GM23338 (cell line): ENCODE data around the gene ANO4.

Experiments used
- CREB1 ChIP-seq: fragments of 250-450 bp; sonication (Bioruptor Pico); IDR thresholded peaks from 2 replicates; pipeline ENCODE4 v1.5.0; 2020; ENCODE audit warnings: low read depth, mild to moderate bottlenecking, moderate library complexity
- EZH2 ChIP-seq: fragments of 200-600 bp; sonication (generic); IDR thresholded peaks from one replicate; pipeline ENCODE4 v1.8.0; 2017; ENCODE audit warnings: antibody characterized with exemption, mild to moderate bottlenecking, low read depth; ENCODE audit not compliant: unreplicated experiment
- EZH2phosphoT487 ChIP-seq: fragments of 200-600 bp; sonication (generic); IDR thresholded peaks from one replicate; pipeline ENCODE4 v1.8.1; 2018; ENCODE audit warnings: antibody characterized with exemption; ENCODE audit not compliant: unreplicated experiment
- JUNB ChIP-seq: IDR thresholded peaks from one replicate; pipeline ENCODE4 v1.6.1; 2016; ENCODE audit warnings: antibody characterized with exemption; ENCODE audit not compliant: unreplicated experiment
- NANOG ChIP-seq: IDR thresholded peaks from 2 replicates; pipeline ENCODE4 v1.6.1; 2016; ENCODE audit warnings: antibody characterized with exemption, borderline replicate concordance
- POLR2AphosphoS5 ChIP-seq: IDR thresholded peaks from 2 replicates; pipeline ENCODE4 v1.6.1; 2016; ENCODE audit warnings: antibody characterized with exemption, low read depth
- ZNF114 ChIP-seq: fragments of 250-450 bp; sonication (Bioruptor Pico); IDR thresholded peaks from 2 replicates; pipeline ENCODE4 v1.5.0; 2020; ENCODE audit warnings: mild to moderate bottlenecking, moderate library complexity
- TF ChIP-seq, protein P1 (sequence below), 2 experiments: fragments of 200-600 bp in 1 of 2; sonication (generic) in 1 of 2; conservative IDR thresholded peaks; 2 replicates each; pipeline versions ENCODE4 v1.5.1 to v1.6.1; 2016 to 2017; ENCODE audit warnings: antibody characterized with exemption in 2 of 2, low read depth in 2 of 2, mild to moderate bottlenecking in 2 of 2, moderate library complexity in 1 of 2
- TF ChIP-seq, protein P2 (sequence below): IDR thresholded peaks from 2 replicates; pipeline ENCODE4 v1.6.1; 2016; ENCODE audit warnings: antibody characterized with exemption
- TF ChIP-seq, protein P3 (sequence below): IDR thresholded peaks from one replicate; pipeline ENCODE4 v1.6.1; 2018; ENCODE audit warnings: antibody characterized with exemption; ENCODE audit not compliant: unreplicated experiment

DNA sequence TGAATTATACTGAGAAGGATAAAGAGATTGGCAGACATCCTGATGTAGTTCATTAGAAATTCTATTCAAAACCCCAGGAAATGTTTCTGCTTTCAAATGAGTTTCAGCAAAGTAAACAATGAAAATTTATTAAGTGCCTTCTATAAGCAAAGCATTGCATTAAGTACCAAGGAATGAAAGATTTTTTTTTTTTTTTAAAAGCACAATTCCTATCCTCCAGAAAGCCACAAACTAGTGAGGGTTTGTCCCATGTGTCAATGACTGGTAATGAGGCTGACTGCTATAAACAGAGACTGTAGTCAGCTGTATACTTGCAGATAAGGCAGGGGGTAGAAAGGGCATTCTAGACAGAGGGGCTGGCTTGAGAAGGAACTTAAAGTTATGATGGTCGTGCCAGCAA is 6.7 kb downstream of the ANO4 start:
- TF ChIP-seq, protein P1, sequence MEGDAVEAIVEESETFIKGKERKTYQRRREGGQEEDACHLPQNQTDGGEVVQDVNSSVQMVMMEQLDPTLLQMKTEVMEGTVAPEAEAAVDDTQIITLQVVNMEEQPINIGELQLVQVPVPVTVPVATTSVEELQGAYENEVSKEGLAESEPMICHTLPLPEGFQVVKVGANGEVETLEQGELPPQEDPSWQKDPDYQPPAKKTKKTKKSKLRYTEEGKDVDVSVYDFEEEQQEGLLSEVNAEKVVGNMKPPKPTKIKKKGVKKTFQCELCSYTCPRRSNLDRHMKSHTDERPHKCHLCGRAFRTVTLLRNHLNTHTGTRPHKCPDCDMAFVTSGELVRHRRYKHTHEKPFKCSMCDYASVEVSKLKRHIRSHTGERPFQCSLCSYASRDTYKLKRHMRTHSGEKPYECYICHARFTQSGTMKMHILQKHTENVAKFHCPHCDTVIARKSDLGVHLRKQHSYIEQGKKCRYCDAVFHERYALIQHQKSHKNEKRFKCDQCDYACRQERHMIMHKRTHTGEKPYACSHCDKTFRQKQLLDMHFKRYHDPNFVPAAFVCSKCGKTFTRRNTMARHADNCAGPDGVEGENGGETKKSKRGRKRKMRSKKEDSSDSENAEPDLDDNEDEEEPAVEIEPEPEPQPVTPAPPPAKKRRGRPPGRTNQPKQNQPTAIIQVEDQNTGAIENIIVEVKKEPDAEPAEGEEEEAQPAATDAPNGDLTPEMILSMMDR (conservative IDR thresholded peaks at IDR 0.05; ENCODE audit: low read depth in 2 of 2) = no peak
- no peak for TF ChIP-seq ZNF114
- no peak for TF ChIP-seq JUNB
- TF ChIP-seq POLR2AphosphoS5 = no peak
- TF ChIP-seq EZH2 = no peak
- TF ChIP-seq, protein P2, sequence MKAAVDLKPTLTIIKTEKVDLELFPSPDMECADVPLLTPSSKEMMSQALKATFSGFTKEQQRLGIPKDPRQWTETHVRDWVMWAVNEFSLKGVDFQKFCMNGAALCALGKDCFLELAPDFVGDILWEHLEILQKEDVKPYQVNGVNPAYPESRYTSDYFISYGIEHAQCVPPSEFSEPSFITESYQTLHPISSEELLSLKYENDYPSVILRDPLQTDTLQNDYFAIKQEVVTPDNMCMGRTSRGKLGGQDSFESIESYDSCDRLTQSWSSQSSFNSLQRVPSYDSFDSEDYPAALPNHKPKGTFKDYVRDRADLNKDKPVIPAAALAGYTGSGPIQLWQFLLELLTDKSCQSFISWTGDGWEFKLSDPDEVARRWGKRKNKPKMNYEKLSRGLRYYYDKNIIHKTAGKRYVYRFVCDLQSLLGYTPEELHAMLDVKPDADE = no peak
- TF ChIP-seq EZH2phosphoT487 = no peak
- TF ChIP-seq CREB1 (CRISPR knock-in tag) = no peak
- TF ChIP-seq, protein P3, sequence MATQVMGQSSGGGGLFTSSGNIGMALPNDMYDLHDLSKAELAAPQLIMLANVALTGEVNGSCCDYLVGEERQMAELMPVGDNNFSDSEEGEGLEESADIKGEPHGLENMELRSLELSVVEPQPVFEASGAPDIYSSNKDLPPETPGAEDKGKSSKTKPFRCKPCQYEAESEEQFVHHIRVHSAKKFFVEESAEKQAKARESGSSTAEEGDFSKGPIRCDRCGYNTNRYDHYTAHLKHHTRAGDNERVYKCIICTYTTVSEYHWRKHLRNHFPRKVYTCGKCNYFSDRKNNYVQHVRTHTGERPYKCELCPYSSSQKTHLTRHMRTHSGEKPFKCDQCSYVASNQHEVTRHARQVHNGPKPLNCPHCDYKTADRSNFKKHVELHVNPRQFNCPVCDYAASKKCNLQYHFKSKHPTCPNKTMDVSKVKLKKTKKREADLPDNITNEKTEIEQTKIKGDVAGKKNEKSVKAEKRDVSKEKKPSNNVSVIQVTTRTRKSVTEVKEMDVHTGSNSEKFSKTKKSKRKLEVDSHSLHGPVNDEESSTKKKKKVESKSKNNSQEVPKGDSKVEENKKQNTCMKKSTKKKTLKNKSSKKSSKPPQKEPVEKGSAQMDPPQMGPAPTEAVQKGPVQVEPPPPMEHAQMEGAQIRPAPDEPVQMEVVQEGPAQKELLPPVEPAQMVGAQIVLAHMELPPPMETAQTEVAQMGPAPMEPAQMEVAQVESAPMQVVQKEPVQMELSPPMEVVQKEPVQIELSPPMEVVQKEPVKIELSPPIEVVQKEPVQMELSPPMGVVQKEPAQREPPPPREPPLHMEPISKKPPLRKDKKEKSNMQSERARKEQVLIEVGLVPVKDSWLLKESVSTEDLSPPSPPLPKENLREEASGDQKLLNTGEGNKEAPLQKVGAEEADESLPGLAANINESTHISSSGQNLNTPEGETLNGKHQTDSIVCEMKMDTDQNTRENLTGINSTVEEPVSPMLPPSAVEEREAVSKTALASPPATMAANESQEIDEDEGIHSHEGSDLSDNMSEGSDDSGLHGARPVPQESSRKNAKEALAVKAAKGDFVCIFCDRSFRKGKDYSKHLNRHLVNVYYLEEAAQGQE = no peak
- no peak for TF ChIP-seq NANOG
